SK-N-SH (cell line): ENCODE measurements around the gene PBRM1. TPM values are rescaled to one million over a fixed set of nuclear protein-coding genes. Genes with fewer than 3 reads are reported as not detected.
"Not testable (repeated sequence)": the region's sequence is repeated elsewhere in the genome, so short reads cannot be mapped to it uniquely, and the experiment has no call there.

Experiments used
- CTCF ChIA-PET: fragments of 300-600, 350-600 bp; formaldehyde crosslinking; extraction: SDS; loops from one replicate; lab custom pipeline; 2021; lab: Yijun Ruan, JAX
- POLR2A ChIA-PET: fragments of 350-600 bp; sonication (Branson Sonifier 250); formaldehyde crosslinking; extraction: SDS; loops from one replicate; lab custom pipeline; 2020; ENCODE audit warnings: antibody characterized with exemption, inconsistent platforms; lab: Yijun Ruan, JAX
- DNase-seq: peaks from one replicate; pipeline ENCODE4 v3.0.0; 2012
- H2AFZ ChIP-seq: fragments of 200-600 bp; sonication (generic); 2 replicates; pipeline ENCODE4 v1.8.1; 2016; ENCODE audit warnings: antibody characterized with exemption, mild to moderate bottlenecking, low read depth
- H3F3A ChIP-seq: fragments of 200-600 bp; sonication (generic); replicated peaks from 2 replicates; pipeline ENCODE3; 2016; ENCODE audit warnings: antibody characterized with exemption, mild to moderate bottlenecking; ENCODE audit not compliant: insufficient read depth
- H3K27ac ChIP-seq, 2 experiments: fragments of 200-500 bp in 1 of 2; fragments of 200-600 bp in 1 of 2; sonication (Bioruptor generic) in 1 of 2; sonication (generic), shearing (Covaris generic) in 1 of 2; 2 replicates each; pipeline versions ENCODE4 v1.5.1 to v1.6.1; 2014 to 2016; ENCODE audit warnings: low read depth in 2 of 2, inconsistent platforms in 1 of 2, low read length in 1 of 2, mild to moderate bottlenecking in 1 of 2, mixed read lengths in 1 of 2
- H3K27me3 ChIP-seq: fragments of 200-600 bp; sonication (generic), shearing (Covaris generic); 2 replicates; pipeline ENCODE4 v1.6.1; 2016; ENCODE audit warnings: mixed run types; ENCODE audit not compliant: insufficient read depth
- H3K36me3 ChIP-seq, 2 experiments: fragments of 200-500 bp in 1 of 2; fragments of 200-600 bp in 1 of 2; sonication (Bioruptor generic) in 1 of 2; sonication (generic) in 1 of 2; replicated peaks in 1 of 2; 2 replicates each; pipeline versions ENCODE3 to v1.5.1; 2014 to 2016; ENCODE audit warnings: low read length in 1 of 2, mild to moderate bottlenecking in 1 of 2; ENCODE audit not compliant: insufficient read depth in 2 of 2, control insufficient read depth in 1 of 2
- H3K4me1 ChIP-seq, 2 experiments: fragments of 200-500 bp in 1 of 2; fragments of 200-600 bp in 1 of 2; sonication (Bioruptor generic) in 1 of 2; sonication (generic), shearing (Covaris generic) in 1 of 2; 2 replicates each; pipeline versions ENCODE4 v1.5.1 to v1.6.1; 2014 to 2016; ENCODE audit warnings: low read depth in 1 of 2, low read length in 1 of 2, mixed run types in 1 of 2; ENCODE audit not compliant: insufficient read depth in 2 of 2, control insufficient read depth in 1 of 2
- H3K4me2 ChIP-seq: fragments of 200-600 bp; sonication (generic), shearing (Covaris generic); 2 replicates; pipeline ENCODE4 v1.6.1; 2017; ENCODE audit warnings: mixed run types
- H3K4me3 ChIP-seq, 2 experiments: fragments of 200-500 bp in 1 of 2; fragments of 200-600 bp in 1 of 2; sonication (Bioruptor generic) in 1 of 2; sonication (generic), shearing (Covaris generic) in 1 of 2; 2 replicates each; pipeline versions ENCODE4 v1.5.1 to v1.8.1; 2014 to 2016; ENCODE audit warnings: low read depth in 2 of 2, inconsistent platforms in 1 of 2, low read length in 1 of 2, mild to moderate bottlenecking in 1 of 2, mixed read lengths in 1 of 2, moderate library complexity in 1 of 2
- H3K79me2 ChIP-seq: fragments of 200-600 bp; sonication (generic); 2 replicates; pipeline ENCODE4 v1.8.1; 2017; ENCODE audit warnings: mild to moderate bottlenecking; ENCODE audit not compliant: insufficient read depth
- H3K9ac ChIP-seq: fragments of 200-600 bp; sonication (generic); 2 replicates; pipeline ENCODE4 v1.6.1; 2017; ENCODE audit warnings: mixed run types
- H3K9me2 ChIP-seq: fragments of 200-600 bp; sonication (generic); 2 replicates; pipeline ENCODE4 v1.6.1; 2017; ENCODE audit warnings: mixed run types
- H3K9me3 ChIP-seq: fragments of 200-600 bp; sonication (generic); 2 replicates; pipeline ENCODE4 v1.6.1; 2017; ENCODE audit warnings: mixed run types, mild to moderate bottlenecking, moderate library complexity
- H4K20me1 ChIP-seq: fragments of 200-600 bp; sonication (generic); 2 replicates; pipeline ENCODE4 v1.6.1; 2017; ENCODE audit warnings: mild to moderate bottlenecking, mixed run types; ENCODE audit not compliant: insufficient read depth
- EP300 ChIP-seq, 2 experiments: IDR thresholded peaks; 2 replicates each; pipeline versions ENCODE4 v1.4.0 to v1.6.1; 2012; ENCODE audit warnings: borderline replicate concordance in 1 of 2, low read depth in 1 of 2, low read length in 1 of 2
- FOXM1 ChIP-seq: IDR thresholded peaks from 2 replicates; pipeline ENCODE4 v1.4.0; 2012; ENCODE audit warnings: low read depth, mild to moderate bottlenecking
- GABPA ChIP-seq: IDR thresholded peaks from 2 replicates; pipeline ENCODE4 v1.4.0; 2012; ENCODE audit warnings: low read depth, mild to moderate bottlenecking
- GATA2 ChIP-seq: sonication (generic); formaldehyde crosslinking; IDR thresholded peaks from 2 replicates; pipeline ENCODE4 v1.5.0; 2020; ENCODE audit warnings: mild to moderate bottlenecking, missing genetic modification reagents
- JUND ChIP-seq: IDR thresholded peaks from 2 replicates; pipeline ENCODE4 v1.4.0; 2012
- MEF2A ChIP-seq: IDR thresholded peaks from 2 replicates; pipeline ENCODE4 v1.4.0; 2012; ENCODE audit warnings: low read depth, borderline replicate concordance
- MXI1 ChIP-seq: IDR thresholded peaks from 2 replicates; pipeline ENCODE4 v1.6.1; 2012; ENCODE audit warnings: mild to moderate bottlenecking, low read depth, low read length, improper control_type of control experiment
- NFIC ChIP-seq: IDR thresholded peaks from 2 replicates; pipeline ENCODE4 v1.4.0; 2012; ENCODE audit warnings: borderline replicate concordance
- NRF1 ChIP-seq: IDR thresholded peaks from 2 replicates; pipeline ENCODE4 v1.6.1; 2012; ENCODE audit warnings: low read depth, mild to moderate bottlenecking, low read length
- RAD21 ChIP-seq: IDR thresholded peaks from 2 replicates; pipeline ENCODE4 v1.6.1; 2012; ENCODE audit warnings: mild to moderate bottlenecking, low read length
- RCOR1 ChIP-seq: fragments of 150-350 bp; IDR thresholded peaks from 2 replicates; pipeline ENCODE4 v1.6.1; 2017; ENCODE audit warnings: antibody characterized with exemption, low read length
- RFX5 ChIP-seq: IDR thresholded peaks from 2 replicates; pipeline ENCODE4 v1.6.1; 2012; ENCODE audit warnings: mild to moderate bottlenecking, improper control_type of control experiment, low read length
- RXRA ChIP-seq: IDR thresholded peaks from 2 replicates; pipeline ENCODE4 v1.4.0; 2012; ENCODE audit warnings: low read depth, mild to moderate bottlenecking, borderline replicate concordance
- SIN3A ChIP-seq: IDR thresholded peaks from 2 replicates; pipeline ENCODE4 v1.6.1; 2012; ENCODE audit warnings: low read depth, mild to moderate bottlenecking, low read length, moderate library complexity, borderline replicate concordance
- TAF1 ChIP-seq: IDR thresholded peaks from 2 replicates; pipeline ENCODE4 v1.6.1; 2012; ENCODE audit warnings: low read depth, mild to moderate bottlenecking, low read length, moderate library complexity, borderline replicate concordance
- USF1 ChIP-seq: IDR thresholded peaks from 2 replicates; pipeline ENCODE4 v1.4.0; 2012; ENCODE audit warnings: low read depth, borderline replicate concordance
- YY1 ChIP-seq: IDR thresholded peaks from 2 replicates; pipeline ENCODE4 v1.4.0; 2012; ENCODE audit warnings: low read depth, mild to moderate bottlenecking
- WGBS: methylation state at CpG from one replicate; pipeline ENCODE4 v1.1.6; 2017; ENCODE audit warnings: low lambda C conversion rate; 5-methylcytosine and 5-hydroxymethylcytosine counted together
- polyA plus RNA-seq, 3 experiments: library from polyadenylated mRNA; depleted of rRNA; stranded (reverse); fragments of >200 nt; gene quantifications; 2 replicates each; pipeline ENCODE4 v1.2.3, GENCODE V29; 2012
- TF ChIP-seq, protein P1 (sequence below): IDR thresholded peaks from 2 replicates; pipeline ENCODE4 v1.4.0; 2012; ENCODE audit warnings: low read depth
- TF ChIP-seq, protein P2 (sequence below): IDR thresholded peaks from 2 replicates; pipeline ENCODE4 v1.4.0; 2012; ENCODE audit warnings: low read depth, borderline replicate concordance

Gene PBRM1
- polyA plus RNA-seq, 1 of the 3 experiments (the other 2 are of a cell fraction), result 14.3 TPM

GRCh38 chr3:52679811-52680210, 5.9 kb downstream of the PBRM1 start (continued):
- TF ChIP-seq MXI1, result no peak

DNA sequence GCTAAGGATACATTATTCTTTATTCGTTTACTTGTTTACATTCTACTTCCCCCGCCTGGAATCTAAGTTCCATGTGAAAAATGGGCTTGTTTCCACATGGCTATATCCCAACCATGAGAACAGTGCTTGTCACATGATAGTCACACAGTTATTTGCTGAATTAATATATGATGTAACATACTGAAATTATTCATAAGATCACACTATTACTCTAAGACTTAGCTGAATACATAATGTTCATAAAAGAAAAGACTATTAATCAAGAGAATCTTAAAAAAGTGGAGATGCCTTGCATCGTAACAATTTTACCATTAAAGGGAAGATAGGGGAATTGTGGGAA, 6.5 kb downstream of the PBRM1 start:
- TF ChIP-seq SIN3A (no peak), YY1 (no peak), NRF1 (no peak), MXI1 (no peak), USF1 (no peak), GATA2 (CRISPR knock-in tag) (no peak), RFX5 (no peak), RCOR1 (no peak), TAF1 (no peak), NFIC (no peak), MEF2A (no peak), FOXM1 (no peak)
- TF ChIP-seq, protein P1, sequence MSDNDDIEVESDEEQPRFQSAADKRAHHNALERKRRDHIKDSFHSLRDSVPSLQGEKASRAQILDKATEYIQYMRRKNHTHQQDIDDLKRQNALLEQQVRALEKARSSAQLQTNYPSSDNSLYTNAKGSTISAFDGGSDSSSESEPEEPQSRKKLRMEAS, result no peak
- DNase-seq, result no peak
- peaks cover 50 to 51% of the 10 kb centered on the region in 2 experiments for H3K36me3 ChIP-seq
- H3K27ac ChIP-seq, result no peak overlapping the region
- no peak overlapping the region for H2AFZ ChIP-seq
- ChIA-PET CTCF (interaction anchor here (2.0 kb wide), 1 partner anchor 207 kb away, joined by 6 read pairs; no protein-coding TSS in a partner anchor), POLR2A (no interaction called here)
- no peak overlapping the region for H3K4me3 ChIP-seq
- 96% methylated on average over 3 of the region's 3 CpGs for WGBS
- no peak overlapping the region for H3K4me2 ChIP-seq
- peaks cover 5% of the 10 kb centered on the region for H3F3A ChIP-seq
- H3K9me2 ChIP-seq, result no peaks in the 10 kb centered on the region
- H3K27me3 ChIP-seq, result no peaks in the 10 kb centered on the region
- H3K9ac ChIP-seq, result no peak overlapping the region
- H4K20me1 ChIP-seq, result no peaks in the 10 kb centered on the region
- H3K4me1 ChIP-seq, result no peaks in the 10 kb centered on the region; a peak in 1 of 4 replicates
- no peaks in the 10 kb centered on the region for H3K9me3 ChIP-seq
- H3K79me2 ChIP-seq, result peaks cover 91% of the 10 kb centered on the region

GRCh38 chr3:52678265-52679198, 7.2 kb downstream of the PBRM1 start:
- H3K79me2 ChIP-seq, result peaks cover 90% of the 10 kb centered on the region
- no peaks in the 10 kb centered on the region; a peak in 1 of 4 replicates for H3K4me1 ChIP-seq
- no peak overlapping the region for H3K4me3 ChIP-seq
- no peaks in the 10 kb centered on the region for H3K9me3 ChIP-seq
- no peak overlapping the region for H3K4me2 ChIP-seq
- ChIA-PET POLR2A (interaction anchor here (0.7 kb wide), 1 partner anchor 24 kb away, joined by 3 read pairs; no protein-coding TSS in a partner anchor), CTCF (interaction anchor here (2.0 kb wide), 1 partner anchor 206 kb away, joined by 6 read pairs; no protein-coding TSS in a partner anchor)
- no peak for DNase-seq
- no peak overlapping the region for H3K27ac ChIP-seq
- 96% methylated on average over 6 of the region's 6 CpGs for WGBS
- H3K36me3 ChIP-seq, result peaks cover 50 to 57% of the 10 kb centered on the region in 2 experiments
- no peak overlapping the region for H3K9ac ChIP-seq
- H2AFZ ChIP-seq, result no peak overlapping the region
- no peaks in the 10 kb centered on the region for H4K20me1 ChIP-seq
- peaks cover 5% of the 10 kb centered on the region for H3F3A ChIP-seq
- no peaks in the 10 kb centered on the region for H3K9me2 ChIP-seq
- H3K27me3 ChIP-seq, result no peaks in the 10 kb centered on the region
- TF ChIP-seq, protein P2, sequence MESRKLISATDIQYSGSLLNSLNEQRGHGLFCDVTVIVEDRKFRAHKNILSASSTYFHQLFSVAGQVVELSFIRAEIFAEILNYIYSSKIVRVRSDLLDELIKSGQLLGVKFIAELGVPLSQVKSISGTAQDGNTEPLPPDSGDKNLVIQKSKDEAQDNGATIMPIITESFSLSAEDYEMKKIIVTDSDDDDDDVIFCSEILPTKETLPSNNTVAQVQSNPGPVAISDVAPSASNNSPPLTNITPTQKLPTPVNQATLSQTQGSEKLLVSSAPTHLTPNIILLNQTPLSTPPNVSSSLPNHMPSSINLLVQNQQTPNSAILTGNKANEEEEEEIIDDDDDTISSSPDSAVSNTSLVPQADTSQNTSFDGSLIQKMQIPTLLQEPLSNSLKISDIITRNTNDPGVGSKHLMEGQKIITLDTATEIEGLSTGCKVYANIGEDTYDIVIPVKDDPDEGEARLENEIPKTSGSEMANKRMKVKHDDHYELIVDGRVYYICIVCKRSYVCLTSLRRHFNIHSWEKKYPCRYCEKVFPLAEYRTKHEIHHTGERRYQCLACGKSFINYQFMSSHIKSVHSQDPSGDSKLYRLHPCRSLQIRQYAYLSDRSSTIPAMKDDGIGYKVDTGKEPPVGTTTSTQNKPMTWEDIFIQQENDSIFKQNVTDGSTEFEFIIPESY, result no peak
- TF ChIP-seq RXRA, result no peak
- no peak for TF ChIP-seq EP300 (IDR thresholded peaks at IDR 0.05; ENCODE audit: borderline replicate concordance in 1 of 2, low read depth in 1 of 2, low read length in 1 of 2)
- no peak for TF ChIP-seq RFX5
- TF ChIP-seq JUND, result no peak
- no peak for TF ChIP-seq GABPA
- no peak for TF ChIP-seq GATA2 (CRISPR knock-in tag)
- no peak for TF ChIP-seq RAD21

GRCh38 chr3:52676201-52676600, 9.5 kb downstream of the PBRM1 start:
- 92% methylated on average over 3 of the region's 3 CpGs for WGBS
- H3K9ac ChIP-seq, CTCF ChIA-PET, H3K27me3 ChIP-seq, H3K4me3 ChIP-seq, H3K4me1 ChIP-seq, POLR2A ChIA-PET, H3K9me2 ChIP-seq, H2AFZ ChIP-seq, H4K20me1 ChIP-seq, H3K4me2 ChIP-seq, H3K9me3 ChIP-seq, DNase-seq, H3K27ac ChIP-seq: not testable (repeated sequence)
- Histone ChIP-seq H3F3A (peaks cover 19% of the 10 kb centered on the region), H3K79me2 (peaks cover 73% of the 10 kb centered on the region), H3K36me3 (peaks cover 51 to 61% of the 10 kb centered on the region in 2 experiments)
